Measurements from ENCODE around the gene ENTPD5.

GRCh38 chr14:74064883-74065282 lies 45.8 kb upstream of the ENTPD5 start:
- TF ChIP-seq GLIS3 (CRISPR knock-in tag; IDR thresholded peaks at IDR 0.05) (no peak), CSDC2 (CRISPR knock-in tag; IDR thresholded peaks at IDR 0.05) (no peak), RARB (CRISPR knock-in tag; IDR thresholded peaks at IDR 0.05) (no peak), ARNTL (CRISPR knock-in tag; IDR thresholded peaks at IDR 0.05; ENCODE audit: borderline replicate concordance, low read depth) (no peak), ZFP3 (CRISPR knock-in tag; IDR thresholded peaks at IDR 0.05) (no peak)

Measured in SK-N-SH treated with all-trans-retinoic acid at 6 μM for 48 hours (cell line).